Activated CD4-positive, alpha-beta T cell treated with anti-CD3 and anti-CD28 coated beads for 4 hours (primary cell): ENCODE measurements around the gene SAXO1.
"Not testable (repeated sequence)": the region's sequence is repeated elsewhere in the genome, so short reads cannot be mapped to it uniquely, and the experiment has no call there.

ENCODE experiments used
- DNase-seq, 2 donors: peaks; one replicate each; pipeline ENCODE4 v3.0.0-alpha.2; 2020

SAXO1 gene

GRCh38 chr9:18997151-18997550 is 35.9 kb downstream of the SAXO1 start:
- DNase-seq, result no peak

DNA sequence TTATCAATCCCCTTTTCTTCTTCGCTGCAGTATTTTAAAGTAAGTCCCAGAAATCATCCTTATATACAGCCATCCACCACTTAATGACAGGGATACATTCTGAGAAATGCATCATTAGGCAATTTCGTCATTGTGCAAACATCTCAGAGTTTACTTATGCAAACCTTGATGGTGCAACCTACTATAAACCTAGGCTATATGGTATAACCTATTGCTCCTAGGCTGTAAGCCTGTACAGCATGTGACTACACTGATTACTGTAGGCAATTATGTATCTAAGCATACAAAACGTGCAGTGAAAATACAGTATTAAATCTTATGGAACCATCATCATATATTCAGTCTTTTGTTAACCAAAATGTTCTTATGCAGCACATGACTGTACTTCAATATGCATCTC is 36.8 kb downstream of the SAXO1 start:
- DNase-seq, result no peak

DNA sequence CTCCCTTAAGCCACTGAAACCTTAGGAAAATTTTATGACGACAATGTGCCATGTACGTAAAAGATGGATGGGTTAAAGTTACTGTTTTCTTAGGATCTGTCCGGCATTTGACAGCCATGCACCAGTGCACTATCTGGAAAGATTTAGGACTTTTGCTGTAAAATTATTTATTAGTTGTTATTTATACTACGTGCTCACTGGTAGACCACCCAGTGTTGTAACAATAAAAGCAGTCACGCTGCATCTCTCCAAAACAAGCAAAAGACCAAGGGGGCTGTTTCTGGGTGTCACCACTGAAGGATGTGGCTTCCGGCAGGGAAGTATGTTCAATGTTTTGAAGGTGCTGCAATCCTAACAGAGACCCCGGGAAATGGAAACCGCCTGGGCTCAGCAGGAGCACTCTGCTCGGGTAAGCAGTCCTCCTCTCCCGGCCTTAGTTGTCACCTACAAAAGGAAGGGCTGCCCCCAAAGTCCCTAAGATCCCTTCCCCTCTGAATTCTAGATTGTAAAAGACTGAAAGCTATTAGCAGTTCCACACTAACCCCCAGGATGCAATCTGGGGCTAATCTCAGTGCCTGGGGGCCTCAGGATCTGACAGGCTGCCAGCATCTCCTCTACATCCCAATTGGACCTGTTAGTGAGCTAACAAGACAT is 38.6 kb downstream of the SAXO1 start:
- DNase-seq, result no peak

- not testable (repeated sequence) for DNase-seq
Measured at GRCh38 chr9:18991197-18991596, 41.8 kb downstream of the SAXO1 start.

DNA sequence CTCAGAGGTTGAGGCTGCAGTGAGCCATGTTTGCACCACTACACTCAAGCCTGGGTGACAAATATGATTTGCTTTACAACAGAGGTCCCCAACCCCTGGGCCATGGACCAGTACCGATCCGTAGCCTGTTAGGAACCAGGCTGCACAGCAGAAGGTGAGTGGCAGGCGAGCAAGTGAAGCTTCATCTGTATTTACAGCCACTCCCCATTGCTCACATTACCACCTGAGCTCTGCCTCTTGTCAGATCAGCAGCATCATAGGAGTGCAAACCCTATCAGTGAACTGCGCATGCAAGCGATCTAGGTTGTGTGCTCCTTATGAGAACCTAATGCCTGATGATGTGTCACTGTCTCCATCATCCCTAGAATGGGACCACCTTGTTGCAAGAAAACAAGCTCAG is 42.5 kb downstream of the SAXO1 start:
- no peak for DNase-seq

DNA sequence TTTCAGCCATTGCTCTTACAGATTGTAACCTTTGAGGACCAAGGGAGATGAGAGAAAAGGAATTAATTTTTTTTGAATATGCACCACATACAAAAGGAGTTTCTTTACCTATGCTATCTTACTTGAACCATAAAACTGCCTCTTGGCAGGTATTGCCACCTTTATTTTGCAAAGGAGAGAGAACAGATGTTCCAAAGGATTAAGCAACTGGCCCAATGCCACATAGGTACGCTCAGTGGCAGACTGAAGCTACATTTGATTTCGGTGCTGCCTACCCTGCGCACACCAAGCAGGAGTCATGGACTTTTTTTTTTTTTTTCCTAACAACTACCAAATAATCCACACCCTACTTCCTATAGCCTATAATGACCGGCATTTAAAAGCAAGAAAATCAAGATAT is 43.1 kb downstream of the SAXO1 start:
- no peak for DNase-seq

GRCh38 chr9:18989097-18989496 is 43.9 kb downstream of the SAXO1 start:
- no peak for DNase-seq

- no peak for DNase-seq
Measured at GRCh38 chr9:18988003-18988402, 45.0 kb downstream of the SAXO1 start.

DNA sequence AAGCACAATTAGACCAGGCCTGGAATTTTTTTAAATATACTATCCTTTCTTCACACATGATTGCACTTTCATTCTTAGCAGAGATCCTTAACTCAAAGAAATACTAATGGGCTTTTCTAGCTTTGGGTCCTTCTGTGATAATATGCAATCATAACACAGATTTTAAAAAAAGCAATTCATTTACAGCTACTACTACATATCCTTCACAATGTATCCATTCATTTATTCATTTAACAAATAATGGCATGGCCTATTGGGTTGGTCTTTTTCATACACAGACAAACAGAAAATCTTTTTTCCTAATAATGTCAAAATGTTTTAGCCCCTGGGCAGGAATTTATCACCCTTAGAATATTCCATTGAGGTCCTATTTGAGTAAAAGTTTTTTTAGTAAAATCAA is 47.0 kb downstream of the SAXO1 start:
- no peak for DNase-seq

- no peak for DNase-seq
Measured at GRCh38 chr9:18985464-18985951, 47.5 kb downstream of the SAXO1 start.

GRCh38 chr9:18982262-18982620 is 50.8 kb downstream of the SAXO1 start:
- DNase-seq, result no peak

- no peak for DNase-seq
Measured at GRCh38 chr9:18981476-18982261, 51.3 kb downstream of the SAXO1 start.

DNA sequence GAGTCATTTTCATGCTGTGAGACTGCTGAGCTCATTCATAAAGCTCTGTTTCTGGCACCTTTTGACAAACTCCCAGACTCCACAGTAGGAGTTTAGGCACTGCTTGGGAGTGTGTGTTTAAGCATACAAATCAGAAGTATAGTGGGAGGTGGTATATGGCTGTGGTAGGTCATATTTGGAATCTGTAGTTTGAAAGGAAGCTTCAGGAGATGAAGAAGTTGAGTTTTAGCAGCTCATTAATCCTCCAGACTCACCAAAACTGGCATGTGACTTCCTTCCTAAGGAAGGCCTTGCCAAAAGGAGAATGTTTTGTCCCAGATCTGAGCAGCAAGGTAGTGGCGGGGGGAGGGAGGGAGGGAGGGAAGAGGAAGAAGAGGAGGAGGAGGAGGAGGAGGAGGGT is 52.8 kb downstream of the SAXO1 start:
- no peak for DNase-seq

DNA sequence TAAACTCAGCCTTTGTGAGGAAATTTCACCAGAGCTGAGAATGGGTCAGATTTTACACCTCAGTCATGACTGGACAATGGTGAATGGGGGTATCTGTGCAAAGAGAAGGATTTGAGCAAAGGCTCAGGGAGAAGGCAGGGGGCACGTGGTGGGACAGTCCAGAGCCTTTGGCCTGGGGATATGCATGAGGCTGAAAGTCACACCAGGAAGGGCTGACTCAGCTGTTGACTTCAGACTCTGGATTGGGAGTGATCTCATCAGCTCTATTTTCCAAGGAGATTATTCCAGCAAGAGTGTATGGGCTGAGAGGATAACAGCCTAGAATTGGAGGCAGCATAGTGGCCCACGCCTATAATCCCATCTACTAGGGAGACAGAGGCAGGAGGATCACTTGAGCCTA is 53.6 kb downstream of the SAXO1 start:
- DNase-seq, result no peak

DNA sequence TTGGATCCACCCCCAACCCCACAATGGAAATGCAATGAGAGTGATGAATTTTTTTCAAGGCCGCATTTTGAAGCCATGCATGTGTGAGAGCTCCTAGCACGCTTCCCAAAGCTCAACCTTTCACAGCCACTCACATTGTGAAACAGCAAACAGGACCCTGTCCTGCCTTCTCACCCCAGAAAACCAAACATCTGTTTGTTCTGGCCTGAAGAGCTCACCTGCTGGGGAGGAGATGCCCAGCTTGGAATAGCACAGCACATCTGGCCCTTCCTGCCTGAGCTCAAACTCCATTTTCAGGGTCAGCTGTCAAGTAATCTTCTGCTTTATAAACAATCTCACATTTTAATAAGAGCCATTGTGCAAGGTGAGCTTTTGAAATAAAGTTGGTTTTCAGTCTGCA is 54.8 kb downstream of the SAXO1 start:
- DNase-seq, result no peak

- DNase-seq, result no peak
Measured at GRCh38 chr9:18976709-18977531, 56.1 kb downstream of the SAXO1 start.

DNA sequence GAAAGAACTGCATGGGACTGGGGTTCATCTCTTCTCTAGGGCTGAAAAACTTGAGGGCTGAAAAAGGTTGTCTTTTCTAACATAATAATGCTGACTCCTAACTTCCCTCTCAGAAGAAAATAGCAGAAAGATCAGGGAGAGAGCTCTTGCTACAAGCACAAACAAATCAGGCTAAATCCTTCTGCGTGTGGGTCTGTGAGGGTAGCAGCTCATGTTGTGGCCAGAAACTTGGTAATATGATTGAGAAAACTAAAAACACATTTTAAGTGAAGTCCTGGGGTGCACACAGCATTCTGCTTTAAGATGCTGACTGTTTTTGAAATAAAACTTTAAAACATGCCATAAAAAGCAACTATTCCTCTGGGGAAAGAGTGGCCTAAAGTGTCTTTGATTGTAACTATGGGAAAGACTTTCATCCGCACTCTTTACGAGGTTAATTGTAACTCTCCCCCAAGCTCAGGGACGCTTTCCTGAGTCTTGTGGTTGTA is 56.7 kb downstream of the SAXO1 start:
- DNase-seq, result no peak

- no peak for DNase-seq
Measured at GRCh38 chr9:18973348-18973747, 59.7 kb downstream of the SAXO1 start.

- no peak for DNase-seq
Measured at GRCh38 chr9:18972675-18973074, 60.3 kb downstream of the SAXO1 start.

DNA sequence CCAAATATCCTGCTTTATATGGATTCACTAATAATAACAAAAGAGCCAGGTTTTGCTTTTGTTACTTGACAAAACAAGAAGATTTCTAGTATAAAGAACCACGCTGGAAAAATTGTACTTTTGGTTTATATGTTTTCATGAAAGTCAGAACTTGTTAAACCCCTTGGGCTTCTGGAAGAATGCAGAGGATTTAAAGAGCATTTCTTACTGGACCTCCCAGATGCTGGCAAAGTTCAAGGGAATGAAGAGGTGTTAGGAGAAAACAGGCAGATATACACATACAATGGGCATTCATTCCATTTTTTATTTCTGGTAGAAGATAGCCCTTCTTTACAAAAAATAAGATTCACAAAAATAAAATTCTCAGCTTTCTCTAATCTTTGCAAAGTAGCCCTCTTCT is 61.1 kb downstream of the SAXO1 start:
- DNase-seq, result no peak

DNA sequence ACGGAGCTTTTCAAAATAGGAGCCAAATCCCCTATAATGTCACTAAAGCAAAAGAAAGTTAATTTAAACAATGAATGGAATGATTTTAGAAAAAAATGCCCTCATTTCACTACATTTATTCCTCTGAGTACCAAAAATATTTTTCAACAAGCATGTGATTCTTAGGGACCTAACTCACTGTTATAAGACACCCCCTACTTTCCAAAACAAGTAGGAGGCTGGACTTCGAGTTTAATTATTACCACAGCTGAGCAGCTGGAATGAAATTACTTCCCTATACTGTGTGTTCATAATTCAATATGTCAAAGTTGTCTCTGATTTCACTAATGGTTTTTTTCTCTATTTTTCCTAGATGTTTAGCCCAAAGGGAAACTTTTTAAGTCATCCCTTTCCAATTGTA is 61.6 kb downstream of the SAXO1 start:
- no peak for DNase-seq

- no peak for DNase-seq
Measured at GRCh38 chr9:18970393-18970792, 62.6 kb downstream of the SAXO1 start.

GRCh38 chr9:18969128-18969527 is 63.9 kb downstream of the SAXO1 start:
- no peak for DNase-seq

DNA sequence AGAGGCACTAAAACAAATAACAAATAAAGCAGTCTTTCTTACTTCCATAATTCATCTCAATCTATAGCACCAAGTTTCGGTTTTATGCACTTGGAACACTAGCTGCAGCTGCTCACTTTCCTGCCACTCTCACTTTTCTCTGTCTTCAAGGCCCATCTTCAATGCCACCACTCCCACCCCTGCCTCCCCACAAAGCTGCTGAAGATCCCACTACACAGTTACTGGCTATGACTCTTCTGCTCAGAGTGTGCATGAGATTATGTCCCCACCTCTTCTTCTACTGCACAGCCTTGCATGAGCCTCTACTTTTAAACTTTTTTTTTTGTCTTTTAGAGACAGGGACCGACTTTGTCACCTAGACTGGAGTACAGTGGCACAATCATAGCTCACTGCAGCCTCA is 77.4 kb downstream of the SAXO1 start:
- no peak for DNase-seq
